HuH-7.5 (cell line): Measurements from ENCODE around the gene DAP3.

Experiments used
- DNase-seq: peaks from one replicate; pipeline ENCODE4 v3.0.0; 2011; ENCODE audit warnings: low spot score

Gene DAP3

DNA sequence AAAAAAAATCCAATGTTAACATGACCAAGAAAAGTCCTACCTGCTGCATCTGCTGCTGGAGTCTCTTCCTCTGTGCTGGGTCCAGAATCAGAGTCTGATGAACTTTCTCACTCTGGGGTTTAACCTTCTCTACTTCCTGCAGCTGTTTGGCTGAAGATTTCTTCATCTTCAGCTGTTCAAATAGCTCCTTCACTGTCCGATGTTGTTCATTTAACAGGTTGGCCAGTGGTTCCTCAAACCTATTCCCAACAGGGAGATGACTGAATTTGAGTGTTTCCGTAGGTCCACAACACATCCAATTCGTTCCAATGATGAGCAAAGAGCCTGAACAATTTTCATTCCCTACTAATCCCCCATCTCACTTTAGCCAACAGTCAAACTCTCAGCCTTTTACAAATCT is 88.7 kb downstream of the DAP3 start:
- DNase-seq: no peak
